CD4-positive, alpha-beta T cell treated with Interleukin-4 for 1 hour (primary cell): Measurements from ENCODE around the gene NUMA1.
A peak's percentile ranks its signal among the peaks of the same experiment; 100 is the strongest.

Experiments
- DNase-seq, 2 donors: peaks; one replicate each; pipeline ENCODE4 v3.0.0-alpha.2; 2020 to 2022

Gene NUMA1

DNA sequence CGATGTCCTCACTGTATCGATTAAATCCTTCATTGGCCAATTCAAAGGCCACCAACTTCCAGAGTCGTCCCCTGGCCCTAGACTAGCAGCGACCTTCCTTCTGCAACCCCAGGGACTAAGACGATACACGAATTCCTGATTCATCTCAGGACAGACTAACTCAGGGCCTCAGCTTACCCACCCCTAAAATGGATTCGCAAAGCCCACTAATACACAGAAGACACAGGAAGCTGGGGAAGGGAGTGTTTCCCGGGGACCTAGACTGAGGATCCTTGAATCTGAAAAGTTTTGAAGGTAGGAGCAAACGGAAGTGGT lies 22.2 kb upstream of the NUMA1 start:
- no peak for DNase-seq

DNA sequence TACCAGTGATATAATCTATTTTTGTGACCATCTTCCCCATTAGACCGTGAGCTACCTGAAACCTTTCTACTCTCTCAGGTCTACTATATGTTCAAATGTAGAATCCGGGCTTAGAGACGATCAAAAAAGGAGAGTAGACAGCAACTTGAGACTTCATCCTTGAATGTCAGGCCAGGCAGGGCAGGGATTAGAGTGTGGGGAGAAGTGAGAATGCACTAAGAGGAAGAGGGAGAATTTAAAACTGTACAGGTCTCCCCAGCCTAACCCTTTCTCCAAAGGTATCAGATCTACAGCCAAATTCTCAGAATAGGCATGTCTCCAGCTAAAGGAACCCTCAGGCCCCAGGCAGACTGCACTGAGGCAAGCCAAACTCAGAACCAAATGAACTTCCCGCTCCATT lies 21.8 kb upstream of the NUMA1 start:
- no peak for DNase-seq

DNA sequence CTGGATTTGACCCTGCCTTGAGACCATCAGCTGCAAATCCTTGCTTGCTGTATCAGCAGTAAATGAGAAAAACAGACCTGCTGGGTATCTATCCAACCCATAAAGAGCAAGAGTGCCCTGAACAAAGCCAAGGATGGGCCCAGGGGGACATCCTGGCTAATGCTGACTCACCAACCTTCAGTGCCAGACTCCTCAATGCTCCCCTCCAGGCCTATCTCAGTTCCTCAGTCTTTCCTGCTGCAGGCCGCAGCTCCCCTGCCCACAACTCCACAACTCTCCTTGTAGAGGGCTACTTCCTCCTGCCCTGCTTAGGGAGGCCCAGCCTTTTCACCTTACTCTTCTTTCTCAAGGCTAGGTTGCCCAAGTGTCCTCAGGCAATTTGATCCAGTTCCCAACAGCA lies 20.1 kb upstream of the NUMA1 start:
- peak in 1 of 2 donors; percentile 33 for DNase-seq

DNA sequence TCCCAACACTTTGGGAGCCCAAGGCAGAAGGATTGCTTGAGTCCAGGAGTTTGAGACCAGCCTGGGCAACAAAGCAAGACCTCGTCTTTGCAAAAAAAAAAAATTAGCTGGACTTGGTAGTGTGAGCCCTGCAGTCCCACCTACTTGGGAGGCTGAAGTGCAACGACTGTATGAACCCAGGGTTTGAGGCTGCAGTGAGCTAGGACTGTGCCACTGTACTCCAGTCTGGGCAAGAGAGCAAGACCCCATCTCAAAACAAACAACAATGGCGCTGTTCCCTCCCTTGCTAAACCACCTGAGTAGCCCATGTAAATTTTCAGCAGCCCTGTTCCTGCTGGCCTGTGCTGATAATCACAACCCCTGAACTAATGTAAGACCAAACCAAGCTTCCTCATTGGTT lies 19.7 kb upstream of the NUMA1 start:
- no peak for DNase-seq

DNA sequence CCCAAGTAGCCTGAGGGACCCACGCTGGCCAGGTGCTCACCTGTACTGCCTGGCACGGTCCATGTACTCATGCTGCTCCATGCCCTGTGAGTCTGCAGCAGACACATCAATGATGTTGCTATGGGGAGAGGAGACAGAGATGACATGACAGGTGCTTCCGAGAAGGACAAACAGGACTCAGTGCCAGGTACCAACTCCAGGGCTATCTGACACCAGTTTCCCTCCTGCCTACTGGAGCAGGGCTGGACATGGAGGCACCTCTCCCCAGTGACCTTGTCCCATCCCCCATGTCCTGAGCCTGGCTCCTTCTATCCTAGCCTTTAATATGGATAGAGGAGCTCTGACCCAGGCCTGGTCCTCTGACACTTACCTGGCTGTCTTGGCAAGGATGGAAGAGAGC lies 18.4 kb upstream of the NUMA1 start:
- no peak for DNase-seq

DNA sequence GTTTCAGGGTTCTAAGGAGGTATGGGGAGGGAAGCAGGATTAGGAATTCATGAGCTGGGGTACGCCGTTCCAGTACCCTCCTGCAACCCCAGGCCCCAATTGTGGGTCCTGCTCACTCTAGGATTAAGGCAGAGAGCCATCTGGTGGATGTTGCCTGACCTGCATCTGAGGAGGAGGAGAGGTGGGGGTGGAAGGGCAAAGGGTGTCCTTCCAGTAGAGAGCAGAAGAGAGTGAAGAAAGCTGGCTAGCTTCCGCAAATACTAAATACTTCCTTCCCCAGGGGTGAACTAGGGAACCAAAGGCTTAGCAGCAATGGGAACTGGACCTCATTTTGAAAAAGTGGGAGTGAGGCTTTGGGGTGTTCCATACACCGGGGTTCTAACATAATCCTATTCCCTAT lies 10.9 kb upstream of the NUMA1 start:
- DNase-seq, result peak; percentile 77 to 79

DNA sequence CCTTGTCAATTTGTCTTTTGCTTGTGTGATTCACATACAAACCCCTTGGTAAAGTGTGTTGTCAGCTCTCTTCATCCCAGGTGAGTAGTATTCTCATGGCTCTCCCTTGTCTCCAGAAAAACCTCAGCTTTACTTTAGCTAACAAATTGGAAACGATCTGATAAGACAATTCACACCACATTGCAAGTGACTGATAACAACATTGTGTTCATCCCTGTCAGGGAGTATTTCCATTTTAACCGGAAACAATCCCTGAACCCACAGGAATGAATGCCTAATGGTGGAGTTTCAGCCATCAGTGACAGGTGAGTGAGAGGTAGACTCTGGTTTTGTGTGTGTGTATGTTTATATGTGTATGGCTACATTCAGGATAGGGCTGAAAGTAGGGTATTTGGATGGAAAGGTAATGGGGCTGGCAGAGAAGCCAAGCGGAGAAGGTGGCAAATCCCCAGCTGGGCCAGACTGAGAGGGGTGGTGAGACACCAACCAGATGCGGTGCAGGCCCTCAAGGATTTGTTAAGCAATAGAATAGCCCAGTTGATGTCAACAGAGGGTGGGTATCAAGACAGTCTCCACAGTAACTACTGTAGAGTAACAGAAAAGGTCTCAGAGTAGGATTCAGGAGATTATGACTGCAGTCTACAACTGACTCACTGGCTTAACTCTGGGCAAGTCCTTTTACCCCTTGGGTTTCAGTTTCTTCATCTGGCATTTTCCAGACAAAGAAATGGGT lies 7.9 kb upstream of the NUMA1 start:
- no peak for DNase-seq

DNA sequence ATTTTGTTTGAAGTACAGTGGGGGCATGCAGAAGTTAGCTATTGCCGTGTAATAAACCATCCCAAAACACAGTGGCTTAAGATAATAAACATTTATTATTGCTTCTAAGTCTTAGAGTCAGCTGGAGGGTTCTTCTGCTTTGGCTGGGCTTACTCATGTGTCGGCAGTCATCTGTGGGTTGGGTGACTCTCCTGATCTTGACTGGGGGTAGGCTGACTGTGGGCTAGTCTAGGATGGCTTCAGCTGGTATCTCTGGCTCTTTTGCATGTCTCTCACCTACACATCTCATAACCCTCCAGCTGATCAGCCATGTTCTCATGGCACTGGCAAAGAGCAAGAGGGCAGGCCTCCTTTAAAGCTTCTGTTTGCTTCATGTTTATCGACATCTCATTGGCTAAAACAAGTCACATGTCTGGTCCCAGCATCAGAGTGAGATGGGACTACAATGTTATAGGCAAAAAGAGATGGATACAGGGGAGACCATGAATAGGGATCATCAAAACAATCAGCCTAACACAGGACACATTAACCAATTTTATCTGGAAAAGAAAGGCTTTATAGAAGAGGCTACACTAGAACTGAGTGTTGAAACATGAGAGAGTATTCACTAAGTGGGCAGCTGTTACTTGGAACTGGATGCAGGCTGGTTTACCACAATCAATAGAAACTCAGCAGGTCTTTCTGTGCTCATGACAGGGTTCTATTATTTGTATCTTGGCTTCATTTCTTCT lies 5.4 kb upstream of the NUMA1 start:
- no peak for DNase-seq

DNA sequence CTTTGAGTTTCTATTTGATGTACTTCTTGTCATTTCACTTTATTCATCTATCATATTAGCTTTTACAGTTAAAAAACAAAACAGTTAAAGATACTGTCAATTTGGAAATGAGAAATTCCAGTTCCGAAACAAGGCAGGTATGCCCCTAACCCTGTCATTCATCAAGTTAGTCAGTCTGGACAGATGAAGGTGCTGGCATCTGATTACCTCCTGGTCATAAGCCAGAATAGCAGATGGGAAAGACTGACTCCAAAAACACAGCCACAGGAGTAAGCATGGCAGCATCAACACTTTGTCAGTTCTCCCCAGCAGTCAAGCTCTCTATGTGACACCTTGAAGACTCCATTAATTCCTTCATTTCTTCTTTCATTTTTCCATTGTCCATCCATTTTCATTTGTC lies 4.6 kb upstream of the NUMA1 start:
- no peak for DNase-seq

DNA sequence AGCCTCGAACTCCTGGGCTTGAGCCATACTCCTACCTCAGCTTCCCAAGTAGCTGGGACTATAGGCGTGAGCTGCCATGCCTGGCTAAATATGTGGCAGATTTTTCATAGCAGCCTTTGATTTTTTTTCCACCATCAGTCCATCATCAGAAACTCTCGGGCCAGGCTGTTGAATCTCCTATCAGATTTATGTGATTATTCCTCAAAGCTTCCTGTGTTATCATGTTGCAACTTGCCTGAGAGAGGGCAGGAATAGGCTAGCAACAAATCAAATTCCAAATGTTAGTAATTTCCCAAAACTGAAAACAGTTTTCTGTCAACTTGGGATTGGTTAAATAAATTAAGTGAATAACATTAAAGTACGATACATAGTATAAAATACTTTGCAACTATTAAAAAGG lies 3.7 kb upstream of the NUMA1 start:
- no peak for DNase-seq

DNA sequence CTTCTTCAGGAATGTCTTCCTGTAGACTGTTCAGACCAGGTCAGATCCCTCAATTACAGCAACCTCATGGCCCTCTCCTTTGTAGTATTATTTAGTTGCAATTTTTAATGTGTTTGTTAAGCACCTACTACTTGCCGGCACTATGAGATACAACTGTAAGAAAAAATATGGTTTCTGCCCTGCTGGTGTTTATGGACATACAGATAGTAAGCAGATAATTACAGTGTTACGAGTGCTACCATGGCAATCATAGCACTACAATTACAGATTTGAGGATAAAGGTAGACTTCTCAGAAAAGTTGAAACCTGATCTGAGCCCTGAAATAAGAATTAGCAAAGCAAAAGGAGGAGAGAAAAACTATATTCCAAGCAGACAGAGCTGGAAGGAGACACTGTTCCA lies 3.1 kb upstream of the NUMA1 start:
- no peak for DNase-seq

DNA sequence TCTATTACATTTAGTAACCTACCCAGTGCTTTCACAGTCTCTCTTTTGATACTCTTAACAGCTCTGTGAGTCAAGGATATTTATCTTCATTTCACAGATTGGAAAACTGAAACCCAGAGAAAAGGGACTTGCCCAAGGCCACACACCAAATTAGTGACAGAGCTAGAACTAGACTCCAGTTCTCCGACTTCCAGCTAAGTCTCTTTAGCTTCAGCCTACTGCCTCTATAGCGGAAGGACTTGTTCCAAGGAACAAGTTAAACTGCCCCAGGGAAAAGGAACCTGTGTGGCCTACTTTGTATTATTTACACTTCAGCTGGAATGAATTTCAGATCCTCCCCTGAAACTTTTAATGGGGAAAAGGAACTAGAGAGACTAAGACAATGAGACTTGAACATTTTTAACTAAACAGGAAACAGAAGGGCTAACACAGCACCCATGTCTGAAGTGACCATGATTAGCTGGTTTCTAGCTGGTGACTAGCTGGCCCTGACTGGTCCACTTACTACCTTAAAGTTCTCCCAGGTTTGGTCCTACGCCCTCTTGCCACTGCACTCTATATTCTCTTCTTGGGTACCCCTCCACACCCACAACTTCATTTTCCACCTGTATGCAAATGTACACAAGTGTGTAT lies 1.6 kb upstream of the NUMA1 start:
- no peak for DNase-seq

DNA sequence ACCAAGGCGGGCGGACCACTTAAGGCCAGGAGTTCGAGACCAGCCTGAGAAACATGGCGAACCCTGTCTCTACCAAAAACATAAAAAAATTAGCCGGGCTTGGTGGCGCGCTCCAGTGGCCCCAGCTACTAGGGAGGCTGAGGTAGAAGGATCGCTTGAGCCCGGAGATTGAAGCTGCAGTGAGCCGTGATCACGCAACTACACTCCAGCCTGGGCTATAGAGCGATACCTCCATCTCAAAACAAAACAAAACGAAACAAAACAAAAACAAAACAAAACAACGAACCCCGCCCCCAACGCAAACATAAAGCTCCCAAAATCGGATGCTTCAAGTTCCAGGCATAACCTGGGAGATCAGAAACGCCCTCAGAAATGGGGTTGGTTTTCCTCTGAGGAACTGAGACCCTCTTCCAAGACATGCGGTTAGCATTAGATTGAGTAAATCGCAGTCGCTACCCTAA lies 872 bp upstream of the NUMA1 start:
- DNase-seq, result no peak

DNA sequence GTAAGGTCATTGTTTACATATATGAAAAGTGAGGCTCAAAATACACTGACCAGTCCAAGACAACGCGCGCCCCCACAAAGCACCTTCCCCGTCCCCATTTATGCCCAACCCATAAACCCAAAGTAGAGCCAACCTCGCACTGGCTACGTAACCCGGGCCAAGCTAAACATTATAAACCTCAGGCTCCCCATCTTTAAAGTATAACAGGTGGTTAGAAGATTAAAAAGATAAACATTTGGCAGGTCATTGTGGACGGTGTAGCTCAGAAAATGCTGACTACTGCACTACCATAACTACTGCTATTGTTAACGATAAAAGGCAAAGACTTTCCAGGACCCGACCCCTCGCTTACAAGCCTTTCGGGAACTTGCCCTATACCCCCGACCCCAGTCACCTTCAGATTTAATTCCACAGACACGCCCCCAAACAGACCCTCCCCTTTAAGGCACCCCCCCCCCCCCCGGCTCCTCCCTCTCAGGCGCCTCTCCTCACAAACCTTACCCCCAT lies 470 bp downstream of the NUMA1 start:
- peak in 1 of 2 donors; percentile 65 for DNase-seq

DNA sequence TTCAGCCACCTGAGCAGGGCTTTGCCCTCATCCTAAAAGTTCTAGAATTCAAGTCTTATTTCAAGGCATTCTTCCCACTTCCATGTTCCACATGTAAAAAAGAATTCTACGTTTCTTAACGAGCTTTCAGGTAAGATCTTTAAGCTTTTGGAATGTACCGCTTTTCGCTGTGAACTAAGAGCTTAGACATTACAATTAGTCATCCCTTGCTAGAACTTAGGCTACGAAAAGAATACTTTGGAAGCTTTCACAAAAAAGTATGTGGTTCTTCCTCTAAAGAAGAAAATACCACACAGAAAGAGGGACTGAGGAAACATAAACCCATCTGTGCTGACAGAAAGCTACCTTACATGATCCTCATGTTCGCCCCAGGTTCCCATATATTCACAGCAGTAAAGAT lies 1.9 kb downstream of the NUMA1 start:
- DNase-seq, result no peak

DNA sequence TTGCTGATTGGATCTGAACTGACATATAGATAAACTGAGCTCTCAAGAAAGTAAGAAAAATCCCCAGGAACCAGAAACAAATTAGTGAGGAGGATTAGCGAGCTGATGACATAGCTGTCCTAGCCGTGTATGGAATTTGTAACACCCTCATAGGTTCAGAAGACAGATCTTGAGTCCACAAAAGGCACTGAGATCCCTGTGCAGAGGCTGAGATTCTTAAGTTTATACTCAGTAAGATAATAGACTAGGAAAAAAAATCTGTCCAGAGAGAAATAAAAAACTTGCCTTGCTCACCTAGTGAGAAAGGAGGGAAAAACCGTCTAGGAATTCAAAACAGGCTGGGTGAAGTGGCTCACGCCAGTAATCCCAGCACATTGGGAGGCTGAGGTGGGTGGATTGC lies 4.6 kb downstream of the NUMA1 start:
- no peak for DNase-seq

DNA sequence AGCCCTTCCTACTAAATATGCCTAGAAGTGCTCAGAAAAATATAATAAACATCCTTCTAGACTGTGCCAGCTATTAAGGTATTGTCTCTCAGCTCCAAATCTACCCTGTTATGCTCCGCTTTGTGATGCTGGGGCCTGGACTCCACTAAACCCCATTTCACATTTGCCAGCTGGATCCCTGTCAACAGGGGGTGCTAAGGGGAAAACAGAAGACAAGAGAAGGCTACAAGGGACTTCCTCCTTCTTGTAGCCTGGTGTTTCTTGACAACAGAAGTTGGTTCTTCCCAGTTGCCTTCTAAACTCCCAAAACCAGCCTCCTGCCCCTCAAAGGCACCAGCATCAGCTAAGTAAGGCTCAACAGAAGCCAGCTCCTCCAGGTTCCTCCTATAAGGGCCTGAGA lies 5.2 kb downstream of the NUMA1 start:
- DNase-seq, result peak; percentile 15 to 16

DNA sequence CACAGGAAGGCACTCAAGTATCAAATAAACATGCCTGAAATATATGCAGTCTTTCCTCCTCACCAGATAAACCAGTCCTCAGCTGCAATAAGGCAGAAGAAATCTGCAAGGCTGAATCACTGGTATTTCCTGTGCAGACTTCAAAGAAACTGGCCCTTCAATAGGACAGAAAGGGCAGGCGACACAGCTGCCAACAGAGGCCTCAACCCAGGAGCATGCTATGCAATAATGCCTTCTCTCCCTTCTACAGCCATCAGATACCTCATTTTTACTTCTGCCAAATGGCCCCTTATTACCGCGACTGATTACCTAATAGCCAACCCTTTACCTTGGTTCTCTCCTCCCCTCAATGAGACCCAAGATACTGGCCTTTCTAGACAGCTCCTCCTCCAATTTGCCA lies 8.0 kb downstream of the NUMA1 start:
- DNase-seq, result no peak

DNA sequence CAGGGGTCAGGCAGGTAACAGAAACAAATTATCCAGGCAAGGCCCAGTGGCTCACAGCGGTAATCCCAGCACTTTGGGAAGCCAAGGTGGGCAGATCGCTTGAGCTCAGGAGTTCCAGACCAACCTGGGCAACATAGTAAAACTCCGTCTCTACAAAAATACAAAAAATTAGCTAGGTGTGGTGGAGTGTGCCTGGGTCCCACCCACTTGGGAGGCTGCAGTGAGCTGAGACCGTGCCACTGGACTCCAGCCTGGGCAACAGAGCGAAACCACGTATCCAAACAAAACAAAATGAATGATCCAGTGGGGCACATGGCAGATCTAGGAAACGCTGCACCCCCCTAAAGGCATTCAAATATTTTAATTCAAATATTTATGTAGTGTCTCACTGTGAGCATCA lies 9.9 kb downstream of the NUMA1 start:
- DNase-seq, result no peak

DNA sequence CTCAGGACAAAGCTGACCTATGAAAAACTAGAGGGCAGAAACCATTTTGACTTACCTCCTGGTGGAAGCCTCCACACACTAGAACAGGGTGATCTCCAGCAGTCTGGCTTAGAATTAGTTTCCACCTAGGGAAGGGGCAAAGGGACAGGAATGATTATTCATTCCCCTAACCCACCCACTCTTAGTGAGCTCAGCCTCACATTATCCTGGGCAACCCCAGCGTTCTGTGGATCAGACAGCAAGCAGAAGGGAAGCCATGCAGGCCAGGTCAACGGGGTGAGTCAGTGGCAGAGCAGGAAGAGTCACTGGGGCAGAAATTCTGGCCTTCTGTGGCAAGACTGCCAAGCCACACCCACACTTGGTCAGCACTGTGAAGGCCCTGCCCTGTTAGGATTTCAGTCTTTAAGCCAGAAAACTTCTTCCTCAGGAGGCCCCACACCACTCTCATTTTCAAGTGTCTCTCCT lies 10.5 kb downstream of the NUMA1 start:
- peak in 1 of 2 donors; percentile 72 for DNase-seq

DNA sequence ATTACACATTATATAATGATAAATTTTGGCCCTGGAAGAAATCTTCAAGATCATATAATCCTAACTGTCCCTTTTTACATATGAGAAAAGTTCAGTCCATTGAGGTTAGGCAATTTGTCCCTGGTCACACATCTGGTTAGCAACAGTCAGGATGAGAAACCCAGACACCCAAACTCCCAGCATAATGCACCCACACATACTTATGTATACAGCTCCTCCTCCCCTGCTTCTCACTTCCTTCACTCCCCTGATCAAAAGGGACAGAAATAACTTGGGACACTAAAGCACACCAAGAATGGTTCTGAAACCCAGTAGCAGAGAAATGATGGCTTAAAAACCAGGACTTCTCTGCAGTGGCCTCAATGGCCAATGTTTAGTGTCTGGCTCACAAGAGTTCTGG lies 11.1 kb downstream of the NUMA1 start:
- no peak for DNase-seq

DNA sequence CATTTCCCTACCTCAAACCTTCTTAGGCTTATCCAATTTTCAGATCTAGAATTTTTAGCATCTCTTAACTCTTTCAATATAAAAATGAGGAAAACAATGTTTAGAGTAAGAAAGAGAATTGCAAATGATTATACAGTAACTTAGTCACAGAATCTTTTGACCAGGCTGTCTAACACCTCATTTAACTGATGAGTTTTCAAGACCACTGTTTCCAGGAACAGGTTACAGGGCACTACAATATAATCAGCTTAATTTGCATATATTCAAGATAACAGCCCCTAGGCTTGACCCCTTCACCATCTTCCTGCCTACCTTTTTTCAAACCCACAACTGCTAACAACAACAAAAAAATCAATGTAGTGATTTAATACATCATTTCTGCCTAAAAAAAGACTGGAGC lies 12.7 kb downstream of the NUMA1 start:
- no peak for DNase-seq

DNA sequence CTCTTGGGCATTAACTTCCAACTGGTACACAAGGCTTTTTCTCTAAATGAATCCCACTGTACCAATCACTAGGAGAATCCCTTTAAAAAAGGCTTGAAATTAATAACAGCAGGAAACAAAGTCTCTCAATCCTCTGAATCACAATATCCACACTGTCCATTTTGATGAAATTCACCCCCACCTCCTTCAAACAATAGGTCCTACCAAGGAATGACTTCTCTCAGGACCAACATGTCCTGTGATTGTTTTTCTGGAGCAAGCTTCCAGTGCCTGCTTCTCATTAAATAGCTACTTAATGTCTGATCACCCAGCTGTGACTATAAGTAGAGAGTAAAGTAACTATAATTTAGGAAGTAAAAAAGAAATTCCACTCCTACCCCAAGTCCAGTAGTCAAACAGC lies 13.1 kb downstream of the NUMA1 start:
- no peak for DNase-seq

DNA sequence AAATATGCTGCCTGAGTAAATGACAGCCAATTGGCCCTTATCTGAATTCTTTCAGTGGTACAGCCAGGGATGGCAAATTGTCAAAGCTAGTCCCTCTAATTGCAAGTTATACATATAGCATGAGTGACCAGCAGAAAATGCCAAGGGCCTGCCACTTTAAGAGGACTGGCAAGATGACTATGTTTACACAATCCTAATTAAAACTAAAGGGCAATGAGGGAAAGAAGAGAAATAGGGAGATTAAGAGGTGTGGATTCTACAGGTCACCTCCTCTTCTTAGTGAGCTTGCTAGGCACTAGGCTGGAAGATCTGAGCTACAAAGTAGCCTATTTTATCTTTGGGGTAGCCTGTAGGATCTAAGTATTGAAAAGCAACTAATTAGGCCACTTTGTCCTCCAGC lies 13.5 kb downstream of the NUMA1 start:
- DNase-seq, result no peak
